ENCODE measurements around the gene DLX4. TPM values are rescaled to one million over a fixed set of nuclear protein-coding genes. Genes with fewer than 3 reads are reported as not detected.

DLX4 gene
- total RNA-seq, 1 donor from 2014 or later: 2.1 TPM

DNA sequence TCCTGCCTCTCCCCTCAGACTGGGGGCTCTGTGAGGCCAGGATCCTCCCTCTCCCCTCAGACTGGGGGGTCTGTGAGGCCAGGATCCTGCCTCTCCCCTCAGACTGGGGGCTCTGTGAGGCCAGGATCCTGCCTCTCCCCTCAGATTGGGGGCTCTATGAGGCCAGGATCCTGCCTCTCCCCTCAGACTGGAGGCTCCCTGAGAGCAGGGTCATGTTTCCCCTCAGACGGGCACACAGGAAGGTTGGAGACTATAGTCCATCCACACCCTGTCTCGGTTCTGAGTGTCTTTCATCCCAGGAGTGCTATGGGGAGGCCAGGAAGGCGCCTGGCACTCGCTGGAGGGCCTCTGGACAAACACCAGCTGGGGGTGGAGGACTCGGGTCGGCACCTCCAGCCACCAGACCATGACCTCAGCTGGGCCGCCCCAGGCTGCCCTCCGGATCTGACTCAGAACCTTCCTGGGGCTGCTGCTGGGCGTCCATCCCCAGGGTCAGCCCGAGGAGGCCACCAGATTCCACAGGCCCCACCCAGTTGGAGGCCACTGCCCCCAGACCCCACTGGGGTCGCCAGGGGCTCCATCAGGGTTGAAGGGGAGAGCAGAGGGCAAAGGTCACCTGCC is 21.9 kb upstream of the DLX4 start:
- no peaks in the 10 kb centered on the region for H3K36me3 ChIP-seq
- intact Hi-C loops (cut with DNase I): no loop called here
- H3K4me3 ChIP-seq: no peak overlapping the region
- H3K4me1 ChIP-seq: no peaks in the 10 kb centered on the region
- DNase-seq (no peak), ATAC-seq (no peak)
- TF ChIP-seq, protein P1, sequence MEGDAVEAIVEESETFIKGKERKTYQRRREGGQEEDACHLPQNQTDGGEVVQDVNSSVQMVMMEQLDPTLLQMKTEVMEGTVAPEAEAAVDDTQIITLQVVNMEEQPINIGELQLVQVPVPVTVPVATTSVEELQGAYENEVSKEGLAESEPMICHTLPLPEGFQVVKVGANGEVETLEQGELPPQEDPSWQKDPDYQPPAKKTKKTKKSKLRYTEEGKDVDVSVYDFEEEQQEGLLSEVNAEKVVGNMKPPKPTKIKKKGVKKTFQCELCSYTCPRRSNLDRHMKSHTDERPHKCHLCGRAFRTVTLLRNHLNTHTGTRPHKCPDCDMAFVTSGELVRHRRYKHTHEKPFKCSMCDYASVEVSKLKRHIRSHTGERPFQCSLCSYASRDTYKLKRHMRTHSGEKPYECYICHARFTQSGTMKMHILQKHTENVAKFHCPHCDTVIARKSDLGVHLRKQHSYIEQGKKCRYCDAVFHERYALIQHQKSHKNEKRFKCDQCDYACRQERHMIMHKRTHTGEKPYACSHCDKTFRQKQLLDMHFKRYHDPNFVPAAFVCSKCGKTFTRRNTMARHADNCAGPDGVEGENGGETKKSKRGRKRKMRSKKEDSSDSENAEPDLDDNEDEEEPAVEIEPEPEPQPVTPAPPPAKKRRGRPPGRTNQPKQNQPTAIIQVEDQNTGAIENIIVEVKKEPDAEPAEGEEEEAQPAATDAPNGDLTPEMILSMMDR (IDR thresholded peaks at IDR 0.05): no peak
- no peak overlapping the region for H3K27ac ChIP-seq
- H3K9me3 ChIP-seq: no peaks in the 10 kb centered on the region
- H3K27me3 ChIP-seq: peaks cover 36% of the 10 kb centered on the region

DNA sequence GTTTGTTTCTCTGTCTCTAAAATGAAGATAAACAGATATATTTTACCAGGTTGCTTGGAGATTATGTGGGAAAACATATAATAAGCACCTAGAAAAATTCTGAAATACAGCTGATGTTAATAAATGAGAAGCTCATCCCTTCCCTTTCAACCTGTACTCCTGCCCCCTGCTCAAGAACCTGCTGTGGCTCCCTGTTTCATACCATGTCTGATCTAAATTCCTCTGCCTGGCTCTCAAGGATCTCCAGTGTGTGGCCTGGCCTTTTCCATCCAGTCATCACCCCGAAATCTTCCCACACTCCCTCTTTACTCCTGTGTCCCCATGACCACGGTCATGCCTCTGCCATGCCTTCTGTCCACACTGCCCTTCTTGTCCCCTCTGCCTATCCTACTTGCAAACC is 19.4 kb upstream of the DLX4 start:
- H3K4me3 ChIP-seq: no peak overlapping the region
- no peaks in the 10 kb centered on the region for H3K9me3 ChIP-seq
- ATAC-seq: no peak
- no peaks in the 10 kb centered on the region for H3K36me3 ChIP-seq
- no peak for DNase-seq
- peaks cover 36% of the 10 kb centered on the region for H3K27me3 ChIP-seq
- intact Hi-C loops (cut with DNase I): no loop called here
- TF ChIP-seq, protein P1 (IDR thresholded peaks at IDR 0.05): no peak
- H3K4me1 ChIP-seq: no peaks in the 10 kb centered on the region
- H3K27ac ChIP-seq: no peak overlapping the region

DNA sequence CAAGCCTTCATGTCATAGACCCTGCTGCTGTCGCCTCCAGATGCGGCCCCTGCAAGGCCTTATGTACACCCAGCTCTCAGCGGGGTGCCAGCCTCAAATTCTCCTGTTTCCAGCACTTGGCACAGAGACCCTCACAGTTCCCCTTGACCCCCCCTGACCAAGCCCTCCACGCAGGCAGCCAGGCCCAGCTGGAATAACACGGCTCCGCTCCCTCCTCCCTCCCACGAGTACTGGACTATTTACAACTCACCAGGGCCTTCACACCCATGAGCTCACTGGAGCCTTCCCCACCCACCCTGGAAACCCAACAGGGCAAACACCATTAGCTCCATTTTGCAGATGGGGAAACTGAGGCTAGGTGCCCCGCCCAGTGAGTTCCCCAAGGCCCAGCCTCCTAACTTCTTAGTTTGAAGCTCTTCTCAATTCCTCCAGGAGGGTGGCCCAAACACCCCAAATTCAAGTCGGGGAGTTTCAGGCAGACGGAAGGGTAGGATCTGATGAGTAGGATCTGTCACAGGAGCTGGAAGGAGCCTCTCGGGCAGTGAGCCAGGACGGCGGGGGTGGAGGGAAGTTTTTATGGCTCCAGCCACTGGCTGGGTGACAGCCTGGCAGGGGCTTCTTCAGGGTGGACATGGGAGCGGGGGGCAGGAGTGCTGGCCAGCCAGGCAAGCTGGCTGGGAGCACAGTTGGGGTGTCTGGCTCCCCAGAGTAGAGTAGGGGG is 17.5 kb upstream of the DLX4 start:
- TF ChIP-seq, protein P1 (IDR thresholded peaks at IDR 0.05): no peak
- intact Hi-C loops (cut with DNase I): no loop called here
- H3K4me3 ChIP-seq: no peak overlapping the region
- DNase-seq (no peak), ATAC-seq (no peak)
- H3K9me3 ChIP-seq: no peaks in the 10 kb centered on the region
- no peaks in the 10 kb centered on the region for H3K36me3 ChIP-seq
- H3K27ac ChIP-seq: no peak overlapping the region
- H3K4me1 ChIP-seq: no peaks in the 10 kb centered on the region
- H3K27me3 ChIP-seq: peaks cover 25% of the 10 kb centered on the region

DNA sequence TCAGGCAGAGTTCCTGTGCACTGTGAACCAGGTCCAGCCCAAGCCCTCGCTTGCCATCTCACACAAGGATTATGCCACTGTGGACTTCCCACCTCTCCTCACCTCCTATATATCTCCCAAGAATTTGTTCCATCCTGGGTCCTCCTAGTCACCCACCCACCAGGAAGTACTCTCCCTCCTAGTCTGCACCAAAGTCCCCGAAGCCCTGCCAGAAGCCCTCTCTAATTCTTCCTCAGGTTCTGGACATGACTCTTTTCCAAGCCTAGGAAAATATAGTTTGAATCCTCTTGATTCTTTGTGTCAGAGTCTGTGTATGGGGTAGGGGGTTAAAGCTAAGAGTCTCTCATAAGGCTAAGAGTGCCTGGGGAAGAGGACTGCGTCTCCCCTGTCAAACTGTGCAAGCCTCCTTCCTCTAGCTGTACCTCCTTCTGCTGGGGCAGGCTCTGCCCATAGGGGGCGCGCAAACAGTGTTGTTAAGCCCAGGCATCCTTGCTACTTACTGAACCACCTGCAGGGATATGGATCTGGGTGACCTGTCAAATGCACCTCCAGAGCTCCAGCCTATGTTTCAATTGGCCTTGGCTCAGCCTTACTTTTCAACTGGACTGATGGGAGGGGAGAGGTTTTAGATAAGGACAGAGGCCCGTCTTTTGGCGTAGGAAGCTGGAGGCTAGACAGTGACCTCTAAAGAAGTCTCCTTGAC is 16.6 kb upstream of the DLX4 start:
- Histone ChIP-seq H3K4me1 (no peaks in the 10 kb centered on the region), H3K27ac (no peak overlapping the region), H3K9me3 (no peaks in the 10 kb centered on the region), H3K4me3 (no peak overlapping the region), H3K27me3 (peaks cover 25% of the 10 kb centered on the region), H3K36me3 (no peaks in the 10 kb centered on the region)
- DNase-seq (peak; percentile 93), ATAC-seq (peak; percentile 94)
- intact Hi-C loops (cut with DNase I): no loop called here
- TF ChIP-seq, protein P1 (IDR thresholded peaks at IDR 0.05): peak; percentile 89

DNA sequence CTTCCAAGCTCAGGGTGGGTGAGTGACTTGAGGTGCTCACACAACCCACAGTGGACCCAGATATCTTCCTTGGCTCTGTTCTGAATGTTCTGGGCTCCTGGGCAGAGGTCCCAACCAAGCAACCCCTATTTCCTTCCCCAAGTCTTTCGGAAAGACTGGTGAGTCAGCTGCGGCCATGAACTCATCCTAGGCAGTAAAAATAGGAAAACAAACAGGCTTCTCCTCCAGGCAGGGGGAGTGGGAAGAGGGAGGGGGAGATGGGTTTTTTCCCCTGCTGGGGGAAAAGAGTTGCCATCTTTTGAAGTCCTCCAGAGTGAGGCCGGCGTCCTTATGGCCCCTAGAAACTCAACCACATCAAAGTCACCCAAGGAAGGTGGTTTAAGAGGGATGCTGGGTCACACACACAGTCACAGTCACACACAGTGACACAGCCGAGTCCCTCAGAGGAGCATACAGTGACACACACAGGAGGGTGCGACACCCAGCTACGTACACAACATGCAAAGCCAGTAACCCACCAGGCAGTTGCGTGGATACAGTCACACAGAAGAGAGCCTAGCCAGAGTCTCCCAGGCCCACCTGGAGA is 16.0 kb upstream of the DLX4 start:
- H3K9me3 ChIP-seq: no peaks in the 10 kb centered on the region
- TF ChIP-seq, protein P1 (IDR thresholded peaks at IDR 0.05): no peak
- H3K27ac ChIP-seq: no peak overlapping the region
- no peaks in the 10 kb centered on the region for H3K4me1 ChIP-seq
- ATAC-seq (no peak), DNase-seq (no peak)
- peaks cover 24% of the 10 kb centered on the region for H3K27me3 ChIP-seq
- no peak overlapping the region for H3K4me3 ChIP-seq
- no peaks in the 10 kb centered on the region for H3K36me3 ChIP-seq
- intact Hi-C loops (cut with DNase I): no loop called here
